Left ventricle myocardium inferior (tissue), 1 donor: Measurements from ENCODE around the gene PTGES3. TPM values are rescaled to one million over a fixed set of nuclear protein-coding genes. Genes with fewer than 3 reads are reported as not detected.

Source experiments
- DNase-seq: peaks from one replicate; pipeline ENCODE4 v3.0.0-alpha.2; 2020
- H3K27ac ChIP-seq: fragments of 200-600 bp; replicated peaks from 2 replicates; pipeline ENCODE4 v1.8.0; 2021
- H3K27me3 ChIP-seq: fragments of 200-600 bp; 2 replicates; pipeline ENCODE4 v1.8.0; 2021; ENCODE audit warnings: low read depth
- H3K36me3 ChIP-seq: fragments of 200-600 bp; 2 replicates; pipeline ENCODE4 v1.8.0; 2021
- H3K4me1 ChIP-seq: fragments of 200-600 bp; 2 replicates; pipeline ENCODE4 v1.8.0; 2021
- H3K4me3 ChIP-seq: fragments of 200-600 bp; 2 replicates; pipeline ENCODE4 v1.8.0; 2021; ENCODE audit warnings: mild to moderate bottlenecking, moderate library complexity
- H3K9me3 ChIP-seq: fragments of 200-600 bp; replicated peaks from 2 replicates; pipeline ENCODE4 v1.8.0; 2021
- CTCF ChIP-seq: fragments of 200-600 bp; IDR thresholded peaks from 2 replicates; pipeline ENCODE4 v1.8.0; 2021; ENCODE audit warnings: antibody characterized with exemption, mild to moderate bottlenecking, borderline replicate concordance
- intact Hi-C: fragments of 100-400 bp; cut with micrococcal nuclease; formaldehyde crosslinking; loops from one replicate; pipeline ENCODE4 v1.11.0; 2022
- total RNA-seq: library from RNA; stranded (reverse); fragmentation: NEBNext Ultra II Directional; extraction: Animal tissue kit (Norgen Biotek cat#: 25700); gene quantifications from one replicate; pipeline ENCODE4 v1.2.1, GENCODE V29; 2021
- donor health status: DM: no; HTN: yes; CAD: no; lungs with severe emphysema.

Gene PTGES3
- total RNA-seq, 1 donor from 2014 or later = 136 TPM

GRCh38 chr12:56629459-56630179 is 58.5 kb downstream of the PTGES3 start:
- intact Hi-C loops = no loop called here
- DNase-seq = peak; percentile 34
- Histone ChIP-seq H3K27me3 (no peaks in the 10 kb centered on the region), H3K27ac (peak overlapping the region; percentile 93), H3K4me1 (peaks cover 97% of the 10 kb centered on the region), H3K36me3 (peaks cover 12% of the 10 kb centered on the region), H3K4me3 (peak overlapping the region; percentile 100), H3K9me3 (no peaks in the 10 kb centered on the region)
- no peak for TF ChIP-seq CTCF

- DNase-seq = peak; percentile 65
- H3K4me3 ChIP-seq = peak overlapping the region; percentile 100
- no peaks in the 10 kb centered on the region for H3K9me3 ChIP-seq
- H3K4me1 ChIP-seq = peaks cover 97% of the 10 kb centered on the region
- H3K27me3 ChIP-seq = no peaks in the 10 kb centered on the region
- TF ChIP-seq CTCF = no peak
- peaks cover 12% of the 10 kb centered on the region for H3K36me3 ChIP-seq
- intact Hi-C loops = no loop called here
- peak overlapping the region; percentile 93 for H3K27ac ChIP-seq
These were observed 59.2 kb downstream of the PTGES3 start for GRCh38 chr12:56628671-56629458.

DNA sequence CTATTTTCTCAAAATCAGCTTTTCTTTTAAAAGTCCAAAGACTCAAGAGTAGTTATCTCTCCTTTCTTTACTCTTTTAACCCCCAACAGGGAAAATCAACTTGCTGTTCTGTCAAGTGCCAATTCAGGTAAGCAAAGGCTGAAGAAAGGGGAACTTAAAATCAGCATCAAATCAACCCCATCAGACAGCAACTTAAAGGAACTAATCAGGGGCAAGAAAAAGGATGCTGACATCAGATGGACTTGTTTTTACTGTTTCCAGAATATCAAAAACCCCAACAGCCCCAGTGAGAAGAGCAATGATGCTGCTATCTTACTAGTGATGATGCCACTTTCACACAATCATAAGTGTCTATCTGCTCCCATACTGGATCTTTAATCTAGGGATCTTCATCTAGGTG is 61.4 kb downstream of the PTGES3 start:
- TF ChIP-seq CTCF = no peak
- DNase-seq = no peak
- no peaks in the 10 kb centered on the region for H3K27me3 ChIP-seq
- H3K4me1 ChIP-seq = peaks cover 97% of the 10 kb centered on the region
- H3K27ac ChIP-seq = no peak overlapping the region
- intact Hi-C loops = no loop called here
- H3K9me3 ChIP-seq = no peaks in the 10 kb centered on the region
- peaks cover 22% of the 10 kb centered on the region for H3K36me3 ChIP-seq
- H3K4me3 ChIP-seq = no peak overlapping the region

DNA sequence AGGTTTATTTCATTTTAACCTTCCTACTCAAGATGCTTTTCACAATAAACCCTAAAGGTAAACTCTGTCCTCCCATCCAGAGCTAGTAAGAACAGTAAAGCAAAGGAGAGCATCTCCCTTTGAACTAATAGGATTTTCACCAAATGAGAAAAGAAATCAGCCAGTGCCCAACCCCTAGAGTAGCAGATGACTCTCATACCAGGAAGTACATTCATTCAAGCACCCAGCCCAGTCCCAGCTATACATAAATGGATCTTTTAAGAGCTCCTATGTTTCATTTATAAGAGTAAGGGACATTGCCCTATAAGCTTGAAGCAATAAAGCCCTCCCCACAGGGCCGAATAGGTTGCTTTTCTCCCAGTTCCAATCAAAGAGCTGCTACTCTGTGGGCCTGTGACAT is 65.5 kb downstream of the PTGES3 start:
- no peak for DNase-seq
- intact Hi-C loops = no loop called here
- Histone ChIP-seq H3K27me3 (no peaks in the 10 kb centered on the region), H3K4me1 (peaks cover 97% of the 10 kb centered on the region), H3K27ac (no peak overlapping the region), H3K9me3 (no peaks in the 10 kb centered on the region), H3K4me3 (no peak overlapping the region), H3K36me3 (peaks cover 48% of the 10 kb centered on the region)
- TF ChIP-seq CTCF = no peak

DNA sequence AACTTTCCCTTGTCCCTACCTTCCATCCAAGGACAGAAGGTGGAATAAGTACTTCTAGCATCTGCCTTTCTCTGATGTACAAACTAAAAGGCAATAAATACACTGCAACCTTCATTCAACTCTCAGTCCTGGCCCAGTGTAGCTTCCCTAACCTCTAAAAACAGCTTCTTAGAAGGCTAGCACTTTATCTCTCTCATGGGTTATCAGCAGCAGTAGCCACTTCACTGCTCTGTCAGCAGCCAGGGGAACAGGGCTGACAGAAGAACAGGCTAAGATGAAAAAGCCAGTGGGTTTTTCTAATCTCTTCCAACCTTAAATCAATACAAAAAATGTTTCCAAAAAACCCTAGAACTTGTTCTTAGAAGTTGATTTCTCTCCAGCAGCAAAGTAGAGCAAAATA is 71.2 kb downstream of the PTGES3 start:
- Histone ChIP-seq H3K27me3 (no peaks in the 10 kb centered on the region), H3K27ac (peak overlapping the region; percentile 71), H3K9me3 (no peaks in the 10 kb centered on the region), H3K4me3 (peak overlapping the region; percentile 10), H3K4me1 (peaks cover 70% of the 10 kb centered on the region), H3K36me3 (peaks cover 82% of the 10 kb centered on the region)
- intact Hi-C loops = no loop called here
- DNase-seq = no peak
- no peak for TF ChIP-seq CTCF
